Amniotic epithelial cell (primary cell): ENCODE measurements around the gene ATP2B1.
A peak's percentile ranks its signal among the peaks of the same experiment; 100 is the strongest.

Source experiments
- DNase-seq: peaks from one replicate; pipeline ENCODE4 v3.0.0-alpha.2; 2010; ENCODE audit warnings: low read depth

ATP2B1 gene

DNA sequence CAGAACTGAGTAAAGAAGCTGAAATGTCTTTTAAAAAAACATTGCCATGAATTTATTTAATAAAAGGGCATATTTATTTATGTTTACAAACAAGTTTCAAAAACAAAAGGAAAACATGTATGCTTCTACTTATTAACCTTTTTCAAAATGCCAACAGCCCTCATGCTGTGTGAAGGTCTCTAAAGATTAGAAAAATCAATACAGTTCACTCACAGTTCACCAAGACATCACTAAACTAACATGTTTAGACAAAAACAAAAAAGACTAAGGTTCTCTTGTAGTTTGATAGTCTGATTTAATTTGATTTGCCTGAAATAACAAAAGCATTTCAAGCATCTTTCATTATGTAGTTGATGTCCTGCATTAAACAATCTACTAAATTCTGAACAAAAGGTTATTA, 118.9 kb downstream of the ATP2B1 start:
- DNase-seq = no peak

GRCh38 chr12:89578499-89578898, 130.1 kb downstream of the ATP2B1 start:
- DNase-seq = no peak

- DNase-seq = no peak
These were observed 131.9 kb downstream of the ATP2B1 start for GRCh38 chr12:89576572-89577220.

GRCh38 chr12:89575374-89575773, 133.3 kb downstream of the ATP2B1 start:
- DNase-seq = no peak

DNA sequence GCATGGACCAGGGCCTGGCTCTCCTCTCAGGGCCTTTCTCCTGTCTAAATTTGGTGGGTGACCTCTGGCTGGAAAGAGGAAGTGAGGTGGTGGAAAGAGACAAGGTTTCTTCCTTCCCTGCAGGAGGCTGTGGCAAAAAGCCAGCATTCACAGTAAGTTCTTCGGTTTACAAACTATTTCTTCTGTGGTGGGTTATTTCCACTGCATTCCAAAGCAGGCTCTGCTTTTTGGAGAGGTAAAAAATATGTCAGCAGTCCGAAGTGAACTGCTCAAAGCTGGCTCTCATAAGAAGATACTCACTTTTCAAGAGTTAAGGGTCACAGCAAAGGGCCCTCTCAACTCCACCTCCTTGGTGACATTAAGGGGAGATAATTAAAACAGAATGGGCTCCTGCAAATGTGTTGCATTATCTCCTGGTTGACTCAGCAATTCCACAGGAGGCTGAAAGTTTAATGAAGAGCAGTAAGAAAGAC, 133.9 kb downstream of the ATP2B1 start:
- peak; percentile 71 for DNase-seq

DNA sequence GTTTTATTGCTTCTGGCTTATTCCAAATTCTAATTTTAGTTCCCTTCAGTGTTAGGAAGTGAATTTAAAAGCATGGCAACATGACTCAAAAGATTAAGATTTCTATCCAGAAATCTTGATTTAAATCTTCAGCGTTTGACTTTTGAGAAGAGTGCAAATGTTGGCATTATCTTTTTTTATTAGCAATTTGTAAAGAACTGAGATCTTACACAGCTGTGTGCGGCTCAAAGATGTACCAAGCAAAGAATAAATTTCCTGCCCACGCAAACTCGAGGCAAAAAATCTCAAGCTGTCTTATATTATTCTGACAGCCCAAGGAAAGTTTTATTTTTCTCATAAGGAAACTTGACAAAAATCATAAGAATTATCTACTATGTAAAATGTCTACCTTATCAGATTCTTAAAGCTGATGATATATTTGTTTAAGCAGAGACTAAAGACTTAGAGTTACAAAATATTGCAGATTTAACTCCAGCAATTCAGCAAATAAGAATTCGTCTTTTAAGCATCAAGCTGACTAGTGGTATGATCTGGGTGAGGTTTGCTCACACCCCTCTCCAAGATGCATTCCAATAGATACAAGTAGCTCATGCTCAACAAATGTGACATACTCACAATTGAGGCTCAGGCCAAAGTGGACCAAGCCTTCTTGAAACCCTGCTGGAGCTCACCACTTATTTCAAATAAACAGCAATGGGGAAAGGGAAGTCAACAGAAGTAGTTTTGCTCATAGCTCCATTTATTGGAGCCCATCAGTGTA, 135.4 kb downstream of the ATP2B1 start:
- peak; percentile 83 for DNase-seq

GRCh38 chr12:89571491-89572195, 137.0 kb downstream of the ATP2B1 start:
- no peak for DNase-seq

- DNase-seq = peak; percentile 76
These were observed 140.2 kb downstream of the ATP2B1 start for GRCh38 chr12:89568484-89568883.

- peak; percentile 66 for DNase-seq
These were observed 140.9 kb downstream of the ATP2B1 start for GRCh38 chr12:89567691-89568239.

DNA sequence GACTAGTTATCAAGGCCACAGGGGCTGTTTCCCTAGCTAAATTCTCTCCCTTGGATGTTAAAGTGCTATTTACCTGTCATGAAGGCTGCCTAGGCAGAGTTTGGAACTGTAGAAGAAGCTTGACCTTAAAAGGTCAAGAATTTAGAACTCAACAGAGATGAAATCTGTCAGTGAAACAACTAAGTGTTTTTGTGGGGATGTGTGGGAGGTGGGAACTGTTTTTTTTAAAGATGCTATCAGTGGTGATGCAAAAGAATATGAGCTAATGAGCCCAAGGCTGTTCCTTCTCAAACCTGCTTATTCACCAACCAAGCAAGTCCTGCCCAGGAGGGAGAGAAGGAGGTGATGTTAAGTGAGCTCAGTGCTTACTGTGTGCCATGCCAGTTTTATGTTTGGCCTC, 142.0 kb downstream of the ATP2B1 start:
- DNase-seq = peak; percentile 95

GRCh38 chr12:89565002-89565401, 143.6 kb downstream of the ATP2B1 start:
- no peak for DNase-seq

DNA sequence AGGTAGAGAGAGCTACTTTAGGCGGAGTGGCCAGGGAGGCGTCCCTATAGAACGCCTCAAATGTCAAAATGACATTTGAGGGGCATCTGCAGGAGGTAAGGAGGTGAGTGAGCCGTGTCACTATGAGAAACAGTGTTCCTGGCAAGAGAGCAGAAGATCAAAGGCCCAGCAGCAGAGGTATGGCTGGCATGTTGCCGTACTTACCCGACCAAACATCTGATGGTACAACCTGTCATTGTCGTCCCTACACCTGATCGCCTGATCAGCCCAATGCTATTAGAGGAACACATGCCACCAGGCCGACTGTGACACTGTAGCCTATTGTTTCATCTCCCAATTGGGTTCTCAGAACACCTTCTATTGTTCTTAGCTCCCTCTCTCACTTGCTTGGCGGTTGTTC, 148.9 kb downstream of the ATP2B1 start:
- no peak for DNase-seq

GRCh38 chr12:89556976-89557375, 151.7 kb downstream of the ATP2B1 start:
- no peak for DNase-seq

GRCh38 chr12:89552376-89552775, 156.3 kb downstream of the ATP2B1 start:
- DNase-seq = no peak

DNA sequence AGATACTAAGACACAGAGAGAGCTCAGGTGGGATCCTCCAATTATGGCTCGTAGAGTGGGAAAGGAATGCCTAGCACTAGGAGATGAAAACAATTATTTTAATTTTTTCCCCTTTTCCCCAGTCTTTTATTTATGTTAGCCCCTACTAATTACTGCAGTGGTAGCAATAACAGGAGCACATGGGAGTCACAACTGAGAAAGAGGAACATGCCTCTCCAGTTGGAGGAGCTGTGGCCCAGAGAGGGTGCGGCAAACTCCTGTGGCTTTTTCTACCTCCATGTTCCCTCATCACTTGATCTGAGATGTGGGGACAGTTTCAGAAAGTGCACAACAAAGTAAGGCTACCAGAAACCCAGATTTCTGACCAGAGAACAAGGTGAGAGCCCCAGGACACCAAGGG, 156.9 kb downstream of the ATP2B1 start:
- DNase-seq = no peak

DNA sequence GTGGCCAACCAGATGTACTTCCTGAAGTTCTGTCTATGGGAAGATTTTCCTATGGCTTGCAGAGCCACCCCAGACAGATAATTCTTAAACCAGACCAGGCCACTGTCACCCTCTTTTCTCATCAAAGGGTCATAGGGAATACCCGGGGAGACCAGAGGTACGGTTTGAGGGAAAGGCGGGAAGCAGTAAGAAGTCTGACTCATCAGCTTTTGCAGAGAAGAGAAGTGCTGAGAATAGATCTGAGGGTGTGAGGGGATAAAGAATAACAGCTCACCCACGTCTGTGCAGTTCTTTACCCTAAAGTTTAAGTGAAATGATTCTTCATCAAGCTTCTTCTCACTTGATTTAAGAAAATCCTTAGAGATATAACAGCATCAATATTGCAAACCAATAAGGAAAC, 161.5 kb downstream of the ATP2B1 start:
- no peak for DNase-seq

GRCh38 chr12:89546151-89546550, 162.5 kb downstream of the ATP2B1 start:
- no peak for DNase-seq

DNA sequence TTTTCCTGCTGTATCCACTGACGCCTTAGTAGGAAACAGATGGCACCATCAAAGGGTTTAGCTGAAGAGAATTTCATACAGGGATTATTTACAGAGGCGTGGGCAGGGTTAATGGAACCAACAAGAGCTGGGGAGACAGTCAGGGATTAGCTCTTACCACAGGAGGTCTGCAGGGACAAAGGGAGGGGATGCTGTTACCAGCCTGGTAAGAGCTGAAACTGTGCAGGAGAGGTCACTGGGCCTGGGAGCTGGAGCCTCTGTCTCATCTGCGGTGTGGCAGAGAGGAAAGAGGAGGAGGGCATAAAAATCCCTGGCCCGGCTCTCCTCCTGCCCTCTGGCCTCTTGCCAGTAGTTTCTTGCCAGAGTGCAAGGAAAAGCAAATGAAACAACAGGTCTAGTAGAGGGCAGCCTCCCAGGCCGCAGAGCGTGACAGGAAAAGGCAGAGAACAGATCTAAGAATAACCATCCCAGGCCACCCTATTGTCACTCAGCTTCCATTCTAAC, 163.9 kb downstream of the ATP2B1 start:
- DNase-seq = peak; percentile 85

- DNase-seq = no peak
These were observed 164.6 kb downstream of the ATP2B1 start for GRCh38 chr12:89544022-89544421.

- peak; percentile 80 for DNase-seq
These were observed 165.6 kb downstream of the ATP2B1 start for GRCh38 chr12:89542912-89543592.

DNA sequence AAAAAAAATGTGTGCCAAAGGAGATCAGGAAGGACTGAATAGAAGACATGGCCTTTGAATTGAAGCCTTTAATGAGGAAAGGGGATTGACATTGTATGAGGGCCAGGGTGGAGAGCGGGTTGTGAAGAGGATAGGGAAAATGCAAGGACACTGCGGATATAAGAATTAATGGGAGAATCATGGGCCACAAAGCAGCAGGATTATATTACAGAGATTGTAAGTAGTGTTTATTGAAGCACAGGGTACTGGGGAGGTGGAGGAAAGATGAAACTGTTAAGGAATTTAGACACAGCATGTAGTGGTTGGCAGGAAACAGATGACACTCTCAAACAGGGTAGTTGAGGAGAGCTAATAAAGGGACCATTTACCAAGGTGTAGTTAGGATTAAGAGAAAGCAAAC, 166.4 kb downstream of the ATP2B1 start:
- DNase-seq = no peak

DNA sequence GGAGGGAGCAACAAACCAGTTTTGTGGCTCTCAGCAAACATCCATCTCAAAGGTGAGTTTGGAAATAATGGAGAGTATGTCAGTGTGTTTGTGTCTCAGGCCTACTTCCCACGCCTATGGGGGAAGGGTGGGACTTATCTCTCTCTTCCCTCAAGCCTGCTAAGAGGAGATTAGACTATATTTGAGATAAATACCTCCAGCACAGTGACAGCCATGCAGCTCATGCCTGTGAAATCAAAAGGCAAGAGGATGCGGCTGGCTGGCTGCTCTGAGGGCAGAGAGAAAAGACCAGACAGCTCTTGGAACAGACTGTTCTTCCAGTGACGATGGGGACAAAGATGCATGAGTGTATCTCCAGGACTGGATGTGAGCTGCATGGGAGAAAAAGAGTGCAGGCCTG, 168.1 kb downstream of the ATP2B1 start:
- no peak for DNase-seq
